CD14-positive monocyte (primary cell): ENCODE results near the gene CBX2. TPM values are rescaled to one million over a fixed set of nuclear protein-coding genes. Genes with fewer than 3 reads are reported as not detected.

Experiments
- DNase-seq, 3 donors: peaks; one replicate each; pipeline ENCODE4 v3.0.0-alpha.2; 2011 to 2022
- H2AFZ ChIP-seq: 2 replicates; pipeline ENCODE4 v1.6.0; 2012; ENCODE audit warnings: mild to moderate bottlenecking, low read depth, low read length, inconsistent platforms; ENCODE audit not compliant: insufficient read depth, poor library complexity, severe bottlenecking
- H3K27ac ChIP-seq, 2 donors: 1 replicate in 1 of 2; 2 replicates in 1 of 2; pipeline ENCODE4 v1.5.1; 2012 to 2013; ENCODE audit warnings: low read length in 2 of 2, control low read depth in 1 of 2, inconsistent platforms in 1 of 2, low read depth in 1 of 2, mild to moderate bottlenecking in 1 of 2
- H3K27me3 ChIP-seq, 2 donors: one replicate each; pipeline versions ENCODE4 v1.6.0 to v1.6.1; 2011 to 2013; ENCODE audit warnings: low read length in 2 of 2; ENCODE audit not compliant: control insufficient read depth in 2 of 2, insufficient read depth in 2 of 2
- H3K36me3 ChIP-seq, 2 donors: replicated peaks in 1 of 2; 1 replicate in 1 of 2; 2 replicates in 1 of 2; pipeline versions ENCODE4 v1.5.1 to v1.6.1; 2012 to 2013; ENCODE audit warnings: low read length in 2 of 2, control low read depth in 1 of 2, inconsistent platforms in 1 of 2, mild to moderate bottlenecking in 1 of 2; ENCODE audit not compliant: insufficient read depth in 2 of 2, control insufficient read depth in 1 of 2
- H3K4me1 ChIP-seq, 2 donors: 1 replicate in 1 of 2; 2 replicates in 1 of 2; pipeline versions ENCODE4 v1.5.1 to v1.6.1; 2012 to 2013; ENCODE audit warnings: low read length in 2 of 2, control low read depth in 1 of 2, inconsistent platforms in 1 of 2, mild to moderate bottlenecking in 1 of 2, moderate library complexity in 1 of 2; ENCODE audit not compliant: insufficient read depth in 2 of 2, control insufficient read depth in 1 of 2
- H3K4me2 ChIP-seq: replicated peaks from 2 replicates; pipeline ENCODE3; 2012; ENCODE audit warnings: low read length, moderate library complexity, mild to moderate bottlenecking; ENCODE audit not compliant: poor library complexity, severe bottlenecking; ENCODE audit errors: extremely low read depth
- H3K4me3 ChIP-seq, 3 experiments: fragments of 200-600 bp in 1 of 3; sonication (generic) in 1 of 3; replicated peaks in 1 of 3; 1 replicate in 2 of 3; 2 replicates in 1 of 3; pipeline ENCODE4 v1.5.1; 2011 to 2013; ENCODE audit warnings: low read length in 3 of 3, mild to moderate bottlenecking in 3 of 3, control low read depth in 2 of 3, low read depth in 2 of 3, inconsistent platforms in 1 of 3, moderate library complexity in 1 of 3
- H3K79me2 ChIP-seq: 2 replicates; pipeline ENCODE4 v1.6.0; 2012; ENCODE audit warnings: mild to moderate bottlenecking, control low read depth, inconsistent platforms, low read length, moderate library complexity; ENCODE audit not compliant: insufficient read depth
- H3K9ac ChIP-seq: 2 replicates; pipeline ENCODE4 v1.6.0; 2017; ENCODE audit warnings: low read length, mild to moderate bottlenecking; ENCODE audit not compliant: insufficient read depth, poor library complexity, severe bottlenecking
- H3K9me3 ChIP-seq, 2 donors: replicated peaks in 1 of 2; 1 replicate in 1 of 2; 2 replicates in 1 of 2; pipeline versions ENCODE4 v1.5.1 to v1.6.1; 2012 to 2013; ENCODE audit warnings: low read length in 2 of 2, control low read depth in 1 of 2; ENCODE audit not compliant: control insufficient read depth in 1 of 2, insufficient read depth in 1 of 2
- H4K20me1 ChIP-seq: 2 replicates; pipeline ENCODE4 v1.6.0; 2012; ENCODE audit warnings: mild to moderate bottlenecking, low read length, control low read depth, moderate library complexity; ENCODE audit not compliant: insufficient read depth
- H3K27ac Mint-ChIP-seq, 7 donors: one replicate each; pipeline ENCODE4 v1.8.0; 2020; ENCODE audit warnings: mild to moderate bottlenecking in 7 of 7, mixed read lengths in 7 of 7, moderate library complexity in 6 of 7, inconsistent platforms in 2 of 7
- H3K27me3 Mint-ChIP-seq, 3 donors: one replicate each; pipeline ENCODE4 v1.8.0; 2021 to 2022; ENCODE audit warnings: low read depth in 3 of 3, mild to moderate bottlenecking in 3 of 3, mixed read lengths in 3 of 3, moderate library complexity in 3 of 3, inconsistent platforms in 1 of 3
- H3K36me3 Mint-ChIP-seq, 2 donors: one replicate each; pipeline ENCODE4 v1.8.0; 2020; ENCODE audit warnings: mixed read lengths in 2 of 2, inconsistent platforms in 1 of 2, mild to moderate bottlenecking in 1 of 2
- H3K4me1 Mint-ChIP-seq: one replicate; pipeline ENCODE4 v1.8.0; 2020; ENCODE audit warnings: mild to moderate bottlenecking, mixed read lengths
- H3K4me3 Mint-ChIP-seq, 2 donors: one replicate each; pipeline ENCODE4 v1.8.0; 2020; ENCODE audit warnings: mild to moderate bottlenecking in 2 of 2, mixed read lengths in 2 of 2, moderate library complexity in 1 of 2
- H3K9me3 Mint-ChIP-seq, 7 donors: one replicate each; pipeline ENCODE4 v1.8.0; 2020 to 2022; ENCODE audit warnings: mixed read lengths in 7 of 7, mild to moderate bottlenecking in 6 of 7, moderate library complexity in 6 of 7, inconsistent platforms in 2 of 7
- CTCF ChIP-seq: fragments of 200-600 bp; IDR thresholded peaks from one replicate; pipeline ENCODE4 v1.8.0; 2022; ENCODE audit warnings: antibody characterized with exemption, mild to moderate bottlenecking
- WGBS: methylation state at CpG from one replicate; pipeline ENCODE4 v1.1.5; 2013; ENCODE audit warnings: missing lambda C conversion rate; ENCODE audit not compliant: insufficient coverage; 5-methylcytosine and 5-hydroxymethylcytosine counted together
- intact Hi-C, 2 donors: fragments of 100-400 bp; cut with micrococcal nuclease; formaldehyde crosslinking; loops; one replicate each; pipeline versions ENCODE4 v1.15.0 to v1.15.1; 2023
- polyA plus RNA-seq, 3 donors: library from polyadenylated mRNA; depleted of rRNA in 1 of 3; unstranded in 2 of 3; stranded (reverse) in 1 of 3; fragments of 300-500 nt in 2 of 3; fragments of >200 nt in 1 of 3; fragmentation: Illumina TruSeq in 2 of 3; gene quantifications; 1 replicate in 2 of 3; 2 replicates in 1 of 3; pipeline ENCODE4 v1.2.3, GENCODE V29; 2012 to 2021

The CBX2 gene
- polyA plus RNA-seq, 3 donors: 0.09 to 0.95 TPM; not detected in 1

- no peak for DNase-seq
- H3K36me3 ChIP-seq: no peaks in the 10 kb centered on the region
- H2AFZ ChIP-seq: no peak overlapping the region
- no peaks in the 10 kb centered on the region for H3K79me2 ChIP-seq
- Mint-ChIP-seq H3K36me3 (no peaks in the 10 kb centered on the region), H3K27ac (no peak overlapping the region), H3K4me3 (no peak overlapping the region), H3K9me3 (peaks cover 0 to 6% (median 0%) of the 10 kb centered on the region in 7 donors), H3K27me3 (peaks cover 23 to 47% (median 43%) of the 10 kb centered on the region in 3 donors), H3K4me1 (peaks cover 2% of the 10 kb centered on the region)
- H3K27ac ChIP-seq: no peak overlapping the region
- peaks cover 6 to 22% of the 10 kb centered on the region in 2 donors for H3K27me3 ChIP-seq
- H3K9ac ChIP-seq: no peak overlapping the region
- 84% methylated on average over 9 of the region's 14 CpGs for WGBS
- H4K20me1 ChIP-seq: no peaks in the 10 kb centered on the region
- intact Hi-C loops: no loop called here
- H3K9me3 ChIP-seq: no peaks in the 10 kb centered on the region
- no peak overlapping the region for H3K4me2 ChIP-seq
- H3K4me3 ChIP-seq: no peak overlapping the region
- no peak for TF ChIP-seq CTCF
- H3K4me1 ChIP-seq: no peaks in the 10 kb centered on the region
These were observed 22.4 kb upstream of the CBX2 start for GRCh38 chr17:79755591-79755990.

- Histone ChIP-seq H3K4me1 (no peaks in the 10 kb centered on the region), H3K79me2 (no peaks in the 10 kb centered on the region), H3K9ac (no peak overlapping the region), H3K4me3 (no peak overlapping the region), H4K20me1 (no peaks in the 10 kb centered on the region), H3K4me2 (no peak overlapping the region), H3K36me3 (no peaks in the 10 kb centered on the region), H3K27me3 (peaks cover 0 to 6% of the 10 kb centered on the region in 2 donors), H3K9me3 (no peaks in the 10 kb centered on the region), H2AFZ (no peak overlapping the region), H3K27ac (no peak overlapping the region)
- Mint-ChIP-seq H3K27ac (no peak overlapping the region), H3K4me1 (no peaks in the 10 kb centered on the region), H3K36me3 (no peaks in the 10 kb centered on the region), H3K27me3 (peaks cover 8 to 30% (median 30%) of the 10 kb centered on the region in 3 donors), H3K9me3 (peaks cover 0 to 2% (median 0%) of the 10 kb centered on the region in 7 donors), H3K4me3 (no peak overlapping the region)
- no peak for TF ChIP-seq CTCF
- intact Hi-C loops: no loop called here
- DNase-seq: no peak
- 98% methylated on average over 7 of the region's 15 CpGs for WGBS
These were observed 20.7 kb upstream of the CBX2 start for GRCh38 chr17:79757140-79757745.
